Fibroblast of skin of scalp (primary cell): ENCODE measurements around the gene SETD7.
"Not testable (repeated sequence)": the region's sequence is repeated elsewhere in the genome, so short reads cannot be mapped to it uniquely, and the experiment has no call there.

ENCODE experiments used
- DNase-seq: peaks from one replicate; pipeline ENCODE4 v3.0.0-alpha.2; 2013

Gene SETD7

DNA sequence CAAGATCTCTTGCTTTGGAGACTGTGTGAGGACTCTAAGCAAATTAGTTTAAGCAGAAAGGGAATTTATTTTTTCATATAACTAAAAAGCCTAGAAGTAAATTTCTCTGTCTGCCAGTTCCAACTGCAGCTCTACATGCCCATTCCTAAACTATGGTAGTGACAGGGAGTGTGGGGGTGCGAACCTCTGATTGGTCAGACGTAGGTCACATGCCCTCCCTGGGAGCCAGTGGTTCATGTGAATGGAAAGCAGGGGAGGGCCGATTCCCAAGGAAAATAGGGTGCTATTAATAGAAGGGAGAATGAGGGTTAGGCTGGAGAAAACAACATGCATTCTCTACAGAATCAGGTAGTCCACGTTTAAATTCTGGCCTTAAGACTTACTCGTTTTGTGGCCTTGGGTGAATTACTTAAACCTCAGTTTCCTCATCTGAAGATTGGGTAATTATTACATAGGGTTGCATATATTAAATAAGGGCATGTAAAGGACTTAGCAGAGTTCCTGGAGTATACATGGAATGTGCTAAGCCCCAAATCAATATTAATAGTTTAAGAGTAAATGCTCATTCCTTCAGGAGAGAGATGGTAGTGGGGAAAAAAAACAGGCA is 94.9 kb downstream of the SETD7 start:
- no peak for DNase-seq

GRCh38 chr4:139460565-139460964 is 95.5 kb downstream of the SETD7 start:
- DNase-seq, result no peak

GRCh38 chr4:139458999-139459398 is 97.0 kb downstream of the SETD7 start:
- DNase-seq, result no peak

DNA sequence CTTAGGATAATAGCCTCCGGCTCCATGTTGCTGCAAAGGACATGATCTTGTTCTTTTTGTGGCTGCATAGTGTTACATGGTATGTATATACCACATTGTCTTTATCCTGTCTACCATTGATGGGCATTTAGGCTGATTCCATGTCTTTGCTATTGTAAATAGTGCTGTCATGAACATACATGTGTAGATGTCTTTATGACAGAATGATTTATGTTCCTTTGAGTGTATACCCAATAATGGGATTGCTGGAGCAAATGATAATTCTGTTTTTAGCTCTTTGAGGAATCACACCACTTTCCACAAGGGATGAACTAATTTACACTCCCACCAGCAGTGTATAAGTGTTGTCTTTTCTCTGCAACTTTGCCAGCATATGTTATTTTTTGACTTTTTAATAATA is 97.5 kb downstream of the SETD7 start:
- DNase-seq, result no peak

DNA sequence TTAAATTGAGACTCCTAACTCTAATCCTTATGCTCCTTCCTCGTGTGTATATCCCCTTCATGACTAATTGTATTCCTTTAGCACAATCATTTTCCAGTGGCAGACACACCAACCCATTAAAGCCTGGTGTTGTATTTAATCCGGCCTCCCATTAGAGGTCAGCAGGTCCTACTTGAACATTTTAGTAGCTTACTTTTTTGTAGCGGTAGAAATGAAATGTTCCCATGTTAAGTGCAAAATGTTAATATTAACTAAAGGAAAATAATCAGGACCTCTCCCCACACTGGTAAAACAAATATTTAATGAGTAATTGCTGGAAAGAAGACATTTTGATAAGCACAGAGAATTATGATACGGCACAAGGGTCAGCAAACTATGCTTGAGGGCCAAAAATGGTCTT is 98.7 kb downstream of the SETD7 start:
- DNase-seq, result no peak

DNA sequence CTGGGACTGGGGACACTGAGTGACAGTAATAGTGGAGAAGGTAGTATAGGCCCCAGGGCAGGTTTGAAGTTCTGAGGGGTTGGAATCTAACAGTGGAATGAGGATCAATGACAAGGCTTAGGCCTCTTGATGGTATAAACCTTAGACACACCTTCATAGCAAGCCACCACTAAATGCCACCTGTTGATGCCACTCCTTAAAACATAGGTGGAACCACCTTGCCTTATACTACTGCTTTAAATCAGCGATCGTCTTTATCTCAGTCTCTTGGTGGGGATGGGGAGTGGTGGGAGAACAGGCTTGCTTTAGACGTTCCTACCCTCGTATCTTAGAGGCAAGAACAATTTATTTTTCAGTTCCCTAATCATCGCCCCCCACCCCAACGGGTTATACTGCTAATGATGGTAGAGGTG is 100.9 kb downstream of the SETD7 start:
- DNase-seq, result no peak

DNA sequence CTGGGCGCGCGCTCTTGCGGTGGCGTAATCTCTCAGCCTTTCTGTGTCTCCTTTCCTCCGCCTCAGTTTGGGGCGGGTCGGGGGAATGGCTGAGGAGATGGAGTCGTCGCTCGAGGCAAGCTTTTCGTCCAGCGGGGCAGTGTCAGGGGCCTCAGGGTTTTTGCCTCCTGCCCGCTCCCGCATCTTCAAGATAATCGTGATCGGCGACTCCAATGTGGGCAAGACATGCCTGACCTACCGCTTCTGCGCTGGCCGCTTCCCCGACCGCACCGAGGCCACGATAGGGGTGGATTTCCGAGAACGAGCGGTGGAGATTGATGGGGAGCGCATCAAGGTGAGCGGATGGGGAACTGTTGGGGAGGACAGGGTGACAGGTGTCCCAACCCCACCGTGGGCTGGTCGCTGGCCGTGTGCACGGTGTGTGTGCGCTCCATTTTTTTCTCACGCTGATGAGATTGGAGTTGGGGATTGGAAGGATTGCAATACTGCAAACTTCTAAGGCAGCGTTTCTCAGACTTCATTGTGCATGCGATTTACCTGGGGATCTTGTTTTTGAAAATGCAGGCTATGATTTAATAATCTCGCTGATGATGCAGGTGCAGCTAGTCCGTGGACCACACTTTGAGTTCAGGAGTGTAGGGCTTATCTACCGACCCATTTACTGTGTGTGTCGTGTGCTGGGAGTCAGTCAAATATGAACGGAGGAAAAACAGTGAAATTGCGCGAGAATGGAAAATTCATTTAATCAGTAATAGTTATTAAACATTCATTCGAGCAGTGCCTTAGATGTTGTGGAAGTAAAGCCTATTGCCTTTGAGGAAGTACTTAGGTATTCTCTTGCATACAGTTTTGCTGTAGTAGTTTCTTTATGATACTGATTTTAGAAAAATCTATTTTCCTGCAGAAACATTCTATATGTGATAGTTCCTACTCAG is 101.6 kb downstream of the SETD7 start, which contains the start of gene RAB33B:
Gene RAB33B (plus strand): TSS at position 11 of the 935 bp plus-strand sequence. CDS start 75 bp downstream, at position 86.
- peak; percentile 91 for DNase-seq

- peak; percentile 98 for DNase-seq
These were observed 102.5 kb downstream of the SETD7 start for GRCh38 chr4:139453371-139454110.

DNA sequence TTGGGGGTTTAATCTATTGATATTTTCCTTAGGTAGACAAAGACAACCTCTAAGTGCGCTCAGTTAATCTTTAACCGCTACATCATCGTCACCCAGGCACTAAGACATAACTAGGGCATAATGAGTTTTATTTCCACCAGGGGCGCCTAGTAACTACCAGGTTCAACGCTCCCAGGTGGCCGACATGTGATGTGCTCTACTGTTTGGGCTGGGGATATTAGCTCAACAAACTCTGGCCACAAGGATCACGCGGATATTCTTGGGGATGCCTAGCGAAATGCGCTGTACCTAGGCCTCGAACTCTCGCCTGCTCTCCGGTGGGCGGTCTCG is 103.0 kb downstream of the SETD7 start:
- no peak for DNase-seq

- DNase-seq, result no peak
These were observed 104.0 kb downstream of the SETD7 start for GRCh38 chr4:139451997-139452396.

DNA sequence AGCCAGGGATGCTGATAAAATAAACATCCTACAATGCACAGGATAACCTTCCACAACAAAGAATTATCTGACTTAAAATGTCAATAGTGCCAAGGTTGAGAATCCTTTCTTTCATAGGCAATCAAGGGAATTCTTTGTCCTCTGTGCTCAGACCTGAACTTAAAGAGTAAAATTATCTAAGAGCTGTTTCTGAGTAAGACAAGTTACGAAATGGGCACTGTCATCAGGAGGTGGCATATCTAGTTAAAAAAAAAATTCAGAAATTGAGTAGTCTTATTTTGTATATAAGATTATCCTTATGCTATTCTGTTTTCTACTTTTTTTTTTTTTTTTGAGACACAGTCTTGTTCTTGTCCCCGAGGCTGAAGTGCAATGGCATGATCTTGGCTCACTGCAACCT is 105.4 kb downstream of the SETD7 start:
- DNase-seq, result no peak

DNA sequence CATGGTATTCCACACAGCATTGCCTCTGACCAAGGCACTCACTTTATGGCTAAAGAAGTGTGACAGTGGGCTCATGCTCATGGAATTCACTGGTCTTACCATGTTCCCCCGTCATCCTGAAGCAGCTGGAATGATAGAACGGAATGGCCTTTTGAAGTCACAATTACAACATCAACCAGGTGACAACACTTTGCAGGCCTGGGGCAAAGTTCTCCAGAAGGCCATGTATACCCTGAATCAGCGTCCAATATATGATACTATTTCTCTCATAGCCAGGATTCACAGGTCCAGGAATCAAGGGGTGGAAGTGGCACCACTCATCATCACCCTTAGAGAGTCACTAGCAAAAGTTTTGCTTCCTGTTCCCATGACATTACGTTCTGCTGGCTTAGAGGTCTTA is 108.9 kb downstream of the SETD7 start:
- DNase-seq, result not testable (repeated sequence)
